Nephron progenitor cell (in vitro differentiated cells): ENCODE measurements around the gene SPNS3.

Experiments
- DNase-seq: peaks from one replicate; pipeline ENCODE4 v3.0.0; 2021
- H3K27ac Mint-ChIP-seq: 2 replicates; pipeline ENCODE4 v1.8.0; 2021; ENCODE audit warnings: mild to moderate bottlenecking, moderate library complexity, mixed read lengths
- H3K27me3 Mint-ChIP-seq: 2 replicates; pipeline ENCODE4 v1.8.0; 2021; ENCODE audit warnings: mild to moderate bottlenecking, low read depth, mixed read lengths; ENCODE audit not compliant: poor library complexity
- H3K36me3 Mint-ChIP-seq: 2 replicates; pipeline ENCODE4 v1.8.0; 2021; ENCODE audit warnings: low read depth, mixed read lengths
- H3K4me1 Mint-ChIP-seq: 2 replicates; pipeline ENCODE4 v1.8.0; 2021; ENCODE audit warnings: mixed read lengths
- H3K4me3 Mint-ChIP-seq: 2 replicates; pipeline ENCODE4 v1.8.0; 2021; ENCODE audit warnings: mild to moderate bottlenecking, moderate library complexity, mixed read lengths
- H3K9me3 Mint-ChIP-seq: 2 replicates; pipeline ENCODE4 v1.8.0; 2021; ENCODE audit warnings: mild to moderate bottlenecking, moderate library complexity, mixed read lengths
- TF ChIP-seq, protein P1 (sequence below): fragments of 200-600 bp; sonication (generic); IDR thresholded peaks from 2 replicates; pipeline ENCODE4 v1.5.0; 2021; ENCODE audit warnings: antibody characterized with exemption

The SPNS3 gene

GRCh38 chr17:4394208-4395110 lies 39.3 kb upstream of the SPNS3 start:
- Mint-ChIP-seq H3K27me3 (peaks cover 14% of the 10 kb centered on the region), H3K9me3 (no peaks in the 10 kb centered on the region), H3K36me3 (no peaks in the 10 kb centered on the region), H3K4me1 (peaks cover 13% of the 10 kb centered on the region), H3K27ac (no peak overlapping the region), H3K4me3 (no peak overlapping the region)
- DNase-seq = no peak
- TF ChIP-seq, protein P1, sequence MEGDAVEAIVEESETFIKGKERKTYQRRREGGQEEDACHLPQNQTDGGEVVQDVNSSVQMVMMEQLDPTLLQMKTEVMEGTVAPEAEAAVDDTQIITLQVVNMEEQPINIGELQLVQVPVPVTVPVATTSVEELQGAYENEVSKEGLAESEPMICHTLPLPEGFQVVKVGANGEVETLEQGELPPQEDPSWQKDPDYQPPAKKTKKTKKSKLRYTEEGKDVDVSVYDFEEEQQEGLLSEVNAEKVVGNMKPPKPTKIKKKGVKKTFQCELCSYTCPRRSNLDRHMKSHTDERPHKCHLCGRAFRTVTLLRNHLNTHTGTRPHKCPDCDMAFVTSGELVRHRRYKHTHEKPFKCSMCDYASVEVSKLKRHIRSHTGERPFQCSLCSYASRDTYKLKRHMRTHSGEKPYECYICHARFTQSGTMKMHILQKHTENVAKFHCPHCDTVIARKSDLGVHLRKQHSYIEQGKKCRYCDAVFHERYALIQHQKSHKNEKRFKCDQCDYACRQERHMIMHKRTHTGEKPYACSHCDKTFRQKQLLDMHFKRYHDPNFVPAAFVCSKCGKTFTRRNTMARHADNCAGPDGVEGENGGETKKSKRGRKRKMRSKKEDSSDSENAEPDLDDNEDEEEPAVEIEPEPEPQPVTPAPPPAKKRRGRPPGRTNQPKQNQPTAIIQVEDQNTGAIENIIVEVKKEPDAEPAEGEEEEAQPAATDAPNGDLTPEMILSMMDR = no peak

- Mint-ChIP-seq H3K36me3 (no peaks in the 10 kb centered on the region), H3K27me3 (peaks cover 14% of the 10 kb centered on the region), H3K9me3 (no peaks in the 10 kb centered on the region), H3K27ac (no peak overlapping the region), H3K4me3 (no peak overlapping the region), H3K4me1 (peaks cover 13% of the 10 kb centered on the region)
- TF ChIP-seq, protein P1 = no peak
- DNase-seq = no peak
These were observed 38.6 kb upstream of the SPNS3 start for GRCh38 chr17:4395111-4395478.

DNA sequence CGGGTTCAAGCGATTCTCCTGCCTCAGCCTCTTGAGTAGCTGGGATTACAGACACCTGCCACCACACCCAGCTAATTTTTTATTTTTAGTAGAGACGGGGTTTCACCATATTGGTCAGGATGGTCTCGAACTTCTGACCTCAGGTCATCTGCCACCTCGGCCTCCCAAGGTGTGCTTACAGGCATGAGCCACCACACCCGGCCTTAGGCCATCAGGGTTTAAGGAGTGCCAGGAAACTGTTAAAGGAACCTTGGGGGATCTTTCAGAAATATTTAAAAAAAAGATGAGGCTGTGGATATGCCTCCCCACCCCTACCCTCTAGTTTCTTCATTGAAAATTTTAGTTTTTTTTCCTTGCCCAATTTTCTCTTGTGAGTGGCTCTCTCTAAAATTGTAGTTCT lies 35.9 kb upstream of the SPNS3 start:
- Mint-ChIP-seq H3K4me1 (peaks cover 13% of the 10 kb centered on the region), H3K36me3 (no peaks in the 10 kb centered on the region), H3K9me3 (peaks cover 4% of the 10 kb centered on the region), H3K27ac (no peak overlapping the region), H3K4me3 (no peak overlapping the region), H3K27me3 (peaks cover 19% of the 10 kb centered on the region)
- no peak for DNase-seq
- TF ChIP-seq, protein P1 = no peak

- TF ChIP-seq, protein P1 = no peak
- peaks cover 5% of the 10 kb centered on the region for H3K27me3 Mint-ChIP-seq
- no peaks in the 10 kb centered on the region for H3K36me3 Mint-ChIP-seq
- peaks cover 4% of the 10 kb centered on the region for H3K9me3 Mint-ChIP-seq
- no peak for DNase-seq
- no peak overlapping the region for H3K4me3 Mint-ChIP-seq
- no peak overlapping the region for H3K27ac Mint-ChIP-seq
- peaks cover 5% of the 10 kb centered on the region for H3K4me1 Mint-ChIP-seq
These were observed 28.6 kb upstream of the SPNS3 start for GRCh38 chr17:4405038-4405669.

DNA sequence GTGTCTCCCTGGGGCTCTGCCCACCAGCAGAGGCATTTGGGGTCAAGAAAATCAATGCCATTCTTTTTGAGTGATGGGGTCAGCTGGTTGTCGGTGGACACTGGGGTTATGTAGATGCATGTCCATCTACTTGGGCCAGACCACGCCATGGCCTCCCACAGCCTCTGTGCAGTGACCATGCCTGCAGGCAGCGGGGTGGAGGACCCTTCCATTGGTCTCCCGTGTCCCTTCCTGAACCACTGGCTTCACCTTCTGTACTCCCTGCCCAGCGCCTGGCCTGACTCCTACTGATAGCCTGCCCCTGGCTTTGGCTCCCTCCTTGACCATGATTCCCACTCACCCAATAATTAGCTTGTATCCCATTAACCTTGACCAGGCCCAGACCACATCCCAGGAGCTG lies 28.0 kb upstream of the SPNS3 start:
- H3K27me3 Mint-ChIP-seq = peaks cover 5% of the 10 kb centered on the region
- no peak for DNase-seq
- TF ChIP-seq, protein P1 = no peak
- H3K4me3 Mint-ChIP-seq = no peak overlapping the region
- H3K9me3 Mint-ChIP-seq = peaks cover 4% of the 10 kb centered on the region
- peaks cover 5% of the 10 kb centered on the region for H3K4me1 Mint-ChIP-seq
- no peaks in the 10 kb centered on the region for H3K36me3 Mint-ChIP-seq
- H3K27ac Mint-ChIP-seq = peak overlapping the region; percentile 38
